Neuronal stem cell (in vitro differentiated cells): ENCODE results near the gene AFF3.

Source experiments
- DNase-seq: peaks from one replicate; pipeline ENCODE4 v3.0.0-alpha.2; 2013; ENCODE audit warnings: low spot score
- H2AFZ ChIP-seq: one replicate; pipeline ENCODE4 v1.6.1; 2013; ENCODE audit warnings: mild to moderate bottlenecking, low read length, inconsistent platforms
- H2AK5ac ChIP-seq: 2 replicates; pipeline ENCODE4 v1.6.1; 2013; ENCODE audit warnings: low read depth, mild to moderate bottlenecking, inconsistent platforms, low read length, moderate library complexity, mixed read lengths
- H2BK120ac ChIP-seq: 2 replicates; pipeline ENCODE4 v1.6.1; 2013; ENCODE audit warnings: low read depth, mild to moderate bottlenecking, inconsistent platforms, low read length, moderate library complexity, mixed read lengths
- H2BK12ac ChIP-seq: one replicate; pipeline ENCODE4 v1.6.1; 2013; ENCODE audit warnings: low read length, inconsistent platforms
- H2BK15ac ChIP-seq: 2 replicates; pipeline ENCODE4 v1.6.1; 2013; ENCODE audit warnings: mild to moderate bottlenecking, low read length, inconsistent platforms, mixed read lengths
- H2BK5ac ChIP-seq: one replicate; pipeline ENCODE4 v1.6.1; 2013; ENCODE audit warnings: inconsistent platforms, mild to moderate bottlenecking, low read length, moderate library complexity
- H3K14ac ChIP-seq: one replicate; pipeline ENCODE4 v1.6.1; 2013; ENCODE audit warnings: low read length, inconsistent platforms
- H3K18ac ChIP-seq: 2 replicates; pipeline ENCODE4 v1.6.1; 2013; ENCODE audit warnings: low read length, inconsistent platforms
- H3K23ac ChIP-seq: 2 replicates; pipeline ENCODE4 v1.6.1; 2013; ENCODE audit warnings: low read depth, mild to moderate bottlenecking, mixed read lengths, low read length, inconsistent platforms; ENCODE audit not compliant: poor library complexity
- H3K27ac ChIP-seq: replicated peaks from 3 replicates; pipeline ENCODE4 v1.5.1; 2013; ENCODE audit warnings: low read length, inconsistent platforms
- H3K27me3 ChIP-seq, 3 experiments: 2 replicates each; pipeline ENCODE4 v1.6.1; 2013; ENCODE audit warnings: low read length in 3 of 3, mild to moderate bottlenecking in 2 of 3, inconsistent platforms in 1 of 3, low read depth in 1 of 3, mixed read lengths in 1 of 3, moderate library complexity in 1 of 3; ENCODE audit not compliant: control insufficient read depth in 3 of 3, insufficient read depth in 3 of 3
- H3K36me3 ChIP-seq, 2 donors: replicated peaks in 1 of 2; 2 replicates each; pipeline ENCODE4 v1.6.1; 2013; ENCODE audit warnings: low read length in 2 of 2; ENCODE audit not compliant: control insufficient read depth in 2 of 2, insufficient read depth in 2 of 2
- H3K4ac ChIP-seq: 2 replicates; pipeline ENCODE4 v1.6.1; 2013; ENCODE audit warnings: inconsistent platforms, mild to moderate bottlenecking, low read length, moderate library complexity
- H3K4me1 ChIP-seq, 2 donors: 1 replicate in 1 of 2; 2 replicates in 1 of 2; pipeline ENCODE4 v1.6.1; 2013; ENCODE audit warnings: low read length in 2 of 2, low read depth in 1 of 2; ENCODE audit not compliant: control insufficient read depth in 2 of 2, insufficient read depth in 1 of 2
- H3K4me2 ChIP-seq: one replicate; pipeline ENCODE4 v1.6.1; 2013; ENCODE audit warnings: mild to moderate bottlenecking, low read length, inconsistent platforms; ENCODE audit not compliant: insufficient read depth, poor library complexity, severe bottlenecking
- H3K4me3 ChIP-seq, 2 donors: 2 replicates each; pipeline ENCODE4 v1.5.1; 2013; ENCODE audit warnings: low read length in 2 of 2, mild to moderate bottlenecking in 2 of 2, inconsistent platforms in 1 of 2, moderate library complexity in 1 of 2
- H3K79me1 ChIP-seq: one replicate; pipeline ENCODE4 v1.6.1; 2013; ENCODE audit warnings: low read depth, mild to moderate bottlenecking, inconsistent platforms, low read length, moderate library complexity
- H3K9ac ChIP-seq: one replicate; pipeline ENCODE4 v1.6.1; 2013; ENCODE audit warnings: mild to moderate bottlenecking, low read depth, low read length, inconsistent platforms; ENCODE audit not compliant: poor library complexity
- H3K9me3 ChIP-seq, 2 donors: replicated peaks in 1 of 2; 2 replicates each; pipeline versions ENCODE3 to v1.6.1; 2013; ENCODE audit warnings: low read length in 2 of 2, mild to moderate bottlenecking in 2 of 2, inconsistent platforms in 1 of 2, low read depth in 1 of 2, mixed read lengths in 1 of 2, moderate library complexity in 1 of 2; ENCODE audit not compliant: control insufficient read depth in 2 of 2, insufficient read depth in 1 of 2
- H4K8ac ChIP-seq: one replicate; pipeline ENCODE4 v1.6.1; 2013; ENCODE audit warnings: low read depth, mild to moderate bottlenecking, inconsistent platforms, low read length, moderate library complexity
- H4K91ac ChIP-seq: one replicate; pipeline ENCODE4 v1.6.1; 2013; ENCODE audit warnings: low read length, low read depth, mild to moderate bottlenecking, inconsistent platforms; ENCODE audit not compliant: poor library complexity
- WGBS, 2 donors: extraction: QIAGEN DNeasy Blood & Tissue Kit; methylation state at CpG; one replicate each; pipeline ENCODE4 v1.1.7; 2013; ENCODE audit warnings: missing lambda C conversion rate in 2 of 2, mixed read lengths in 1 of 2; ENCODE audit not compliant: insufficient read length in 2 of 2, insufficient replicate concordance in 1 of 2; ENCODE audit errors: extremely low coverage in 2 of 2; 5-methylcytosine and 5-hydroxymethylcytosine counted together

AFF3 gene

DNA sequence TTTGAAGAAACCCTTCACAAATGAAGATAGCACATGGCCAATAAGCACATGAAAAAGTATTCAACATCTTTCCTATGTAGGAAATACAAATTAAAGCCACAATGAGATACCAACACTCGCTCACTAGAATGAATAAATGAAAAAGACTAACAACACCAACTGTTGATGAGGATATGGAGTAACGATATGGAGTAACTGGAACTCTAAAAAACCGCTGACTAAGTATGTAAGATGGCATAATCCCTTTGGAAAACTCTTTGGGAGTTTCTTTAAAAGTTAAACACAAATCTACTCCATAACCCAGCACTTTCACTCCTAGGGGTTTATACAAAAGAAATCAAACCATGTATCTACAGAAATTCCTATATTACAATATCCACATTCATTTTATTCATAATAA, 220.5 kb downstream of the AFF3 start:
- H3K79me1 ChIP-seq: no peaks in the 10 kb centered on the region
- WGBS, 2 donors: no CpG with 5 or more reads among the region's 3 CpGs

DNA sequence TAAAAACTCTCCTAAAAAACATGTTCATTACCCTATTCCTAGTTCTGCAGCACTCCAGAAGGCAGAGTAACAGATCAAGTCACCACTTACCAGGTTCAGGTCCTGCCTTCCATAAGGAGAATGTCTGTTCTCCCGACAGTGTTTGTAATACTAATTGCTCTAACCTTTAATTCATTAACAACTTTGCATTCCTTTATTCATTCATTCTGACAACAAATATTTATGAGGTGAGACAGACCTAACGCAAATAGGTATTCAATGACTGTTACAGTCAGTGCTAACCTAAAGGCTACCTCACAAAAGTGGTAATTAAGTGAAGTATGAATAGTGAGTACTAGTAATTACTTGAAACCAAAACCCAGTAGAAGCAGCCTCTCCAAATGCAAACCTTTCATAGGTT, 224.0 kb downstream of the AFF3 start:
- WGBS, 2 donors: no CpG with 5 or more reads among the region's 2 CpGs
- DNase-seq: no peak
- Histone ChIP-seq H3K27me3 (no peaks in the 10 kb centered on the region), H2BK5ac (no peak overlapping the region), H2BK12ac (no peak overlapping the region), H3K14ac (no peak overlapping the region), H3K4me1 (no peaks in the 10 kb centered on the region), H2BK15ac (no peak overlapping the region), H2AK5ac (no peak overlapping the region), H3K18ac (no peak overlapping the region), H4K91ac (no peak overlapping the region), H3K4ac (no peak overlapping the region), H3K36me3 (no peaks in the 10 kb centered on the region), H3K9ac (no peak overlapping the region), H2AFZ (no peak overlapping the region), H4K8ac (no peak overlapping the region), H3K79me1 (no peaks in the 10 kb centered on the region), H3K4me2 (no peak overlapping the region), H3K9me3 (peaks cover 0 to 3% of the 10 kb centered on the region in 2 donors), H3K23ac (no peak overlapping the region), H2BK120ac (no peak overlapping the region), H3K4me3 (no peak overlapping the region), H3K27ac (no peak overlapping the region)

More for the DNA sequence above, 220.5 kb downstream of the AFF3 start:
- Histone ChIP-seq H3K23ac (no peak overlapping the region), H3K14ac (no peak overlapping the region), H3K9ac (no peak overlapping the region), H3K9me3 (peaks cover 0 to 3% of the 10 kb centered on the region in 2 donors), H3K4ac (no peak overlapping the region), H2BK120ac (no peak overlapping the region), H2BK12ac (no peak overlapping the region), H2AK5ac (no peak overlapping the region), H4K91ac (no peak overlapping the region), H2AFZ (no peak overlapping the region), H3K4me2 (no peak overlapping the region), H3K36me3 (no peaks in the 10 kb centered on the region), H3K18ac (no peak overlapping the region), H3K27me3 (no peaks in the 10 kb centered on the region), H3K27ac (no peak overlapping the region), H2BK5ac (no peak overlapping the region), H3K4me1 (no peaks in the 10 kb centered on the region), H2BK15ac (no peak overlapping the region), H4K8ac (no peak overlapping the region), H3K4me3 (no peak overlapping the region)
- no peak for DNase-seq

DNA sequence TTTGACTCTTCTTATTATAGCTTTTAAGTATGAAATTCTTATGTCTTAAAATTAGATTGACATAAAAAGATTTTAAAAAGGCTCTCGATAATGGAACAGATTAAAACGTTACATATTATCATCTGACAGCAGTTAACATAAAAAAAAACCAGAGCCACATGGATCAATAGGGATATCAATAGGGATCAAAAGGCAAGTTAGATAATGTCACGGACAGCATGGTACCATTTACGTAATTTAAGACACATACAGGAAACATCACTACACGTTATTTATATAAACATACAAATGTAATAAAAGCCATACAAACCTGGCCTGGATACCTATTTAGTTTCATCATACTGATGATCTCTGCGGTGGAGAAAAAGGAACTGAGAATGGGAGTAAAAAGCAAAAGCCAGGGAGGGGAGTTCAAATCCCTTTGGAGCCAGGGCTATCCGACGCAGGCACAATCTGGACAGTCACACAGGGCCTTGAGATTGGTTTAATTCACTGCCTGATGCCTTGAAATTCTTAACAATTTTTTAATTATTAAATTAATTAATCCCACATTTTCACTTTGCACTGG, 227.2 kb downstream of the AFF3 start:
- Histone ChIP-seq H2BK120ac (no peak overlapping the region), H2BK15ac (no peak overlapping the region), H3K79me1 (no peaks in the 10 kb centered on the region), H3K4me2 (no peak overlapping the region), H3K4ac (no peak overlapping the region), H3K9ac (no peak overlapping the region), H2BK5ac (no peak overlapping the region), H3K23ac (no peak overlapping the region), H4K8ac (no peak overlapping the region), H3K27ac (no peak overlapping the region), H3K18ac (no peak overlapping the region), H3K4me3 (no peak overlapping the region), H3K36me3 (no peaks in the 10 kb centered on the region), H3K4me1 (no peaks in the 10 kb centered on the region), H3K27me3 (no peaks in the 10 kb centered on the region), H2BK12ac (no peak overlapping the region), H2AFZ (no peak overlapping the region), H4K91ac (no peak overlapping the region), H3K9me3 (no peaks in the 10 kb centered on the region), H3K14ac (no peak overlapping the region), H2AK5ac (no peak overlapping the region)
- no CpG with 5 or more reads among the region's 8 CpGs for WGBS, 2 donors
- no peak for DNase-seq

DNA sequence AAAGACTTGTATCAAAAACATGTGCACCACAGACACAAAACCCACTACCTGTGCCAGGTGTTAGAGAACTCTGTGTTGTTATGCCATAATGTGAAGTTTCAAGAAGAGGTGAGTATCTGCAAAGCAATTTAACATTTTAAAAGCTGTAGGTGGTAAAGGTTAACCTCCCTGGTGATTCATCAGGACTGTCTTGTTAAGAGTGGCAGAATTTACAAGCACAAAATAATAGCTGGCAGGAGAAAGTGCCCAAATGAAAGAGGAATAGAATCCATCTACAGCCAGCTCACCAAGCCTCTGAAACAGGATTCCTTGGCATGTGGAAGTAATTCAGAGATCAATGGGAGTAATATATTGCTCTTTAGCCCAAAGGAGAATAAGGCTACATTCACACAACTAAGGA, 230.7 kb downstream of the AFF3 start:
- no peak for DNase-seq
- H2BK5ac ChIP-seq: no peak overlapping the region
- H3K23ac ChIP-seq: no peak overlapping the region
- no peak overlapping the region for H3K4me2 ChIP-seq
- no peak overlapping the region for H2AK5ac ChIP-seq
- no peak overlapping the region for H3K4me3 ChIP-seq
- H2BK15ac ChIP-seq: no peak overlapping the region
- no peaks in the 10 kb centered on the region for H3K27me3 ChIP-seq
- H4K91ac ChIP-seq: no peak overlapping the region
- no peaks in the 10 kb centered on the region for H3K36me3 ChIP-seq
- H3K4ac ChIP-seq: no peak overlapping the region
- H3K14ac ChIP-seq: no peak overlapping the region
- H3K4me1 ChIP-seq: no peaks in the 10 kb centered on the region
- H4K8ac ChIP-seq: no peak overlapping the region
- H3K79me1 ChIP-seq: no peaks in the 10 kb centered on the region
- H2BK12ac ChIP-seq: no peak overlapping the region
- H2BK120ac ChIP-seq: no peak overlapping the region
- no peak overlapping the region for H3K9ac ChIP-seq
- H3K27ac ChIP-seq: no peak overlapping the region
- H3K9me3 ChIP-seq: no peaks in the 10 kb centered on the region
- no peak overlapping the region for H2AFZ ChIP-seq
- no peak overlapping the region for H3K18ac ChIP-seq
